Panc1 (cell line): ENCODE results near the gene DNAH6. TPM values are rescaled to one million over a fixed set of nuclear protein-coding genes. Genes with fewer than 3 reads are reported as not detected.

Experiments used
- ATAC-seq: fragments of 200-7000 bp; cut with Tn5 transposase; 2 replicates; pipeline ENCODE4 v1.9.1; 2020; ENCODE audit warnings: mild to moderate bottlenecking, moderate library complexity
- BruUV-seq: library from RNA; stranded (reverse); fragments of 400-500 nt; replicated peaks from 2 replicates; lab custom pipeline; 2021; lab: Mats Ljungman, UMichigan
- CTCF ChIA-PET: fragments of 300-600 bp; sonication (Branson Sonifier 250); formaldehyde crosslinking; loops from one replicate; lab custom pipeline; 2022; ENCODE audit warnings: antibody characterized with exemption; lab: Charles Lee
- POLR2A ChIA-PET: fragments of 300-600 bp; sonication (Branson Sonifier 250); formaldehyde crosslinking; loops from one replicate; lab custom pipeline; 2022; ENCODE audit warnings: antibody characterized with exemption; lab: Charles Lee
- DNase-seq: peaks from one replicate; pipeline ENCODE4 v3.0.0-alpha.2; 2010; ENCODE audit warnings: low read depth, low spot score
- H3K27ac ChIP-seq: 2 replicates; pipeline ENCODE4 v1.5.1; 2011; ENCODE audit warnings: mild to moderate bottlenecking, low read length, inconsistent platforms
- H3K27me3 ChIP-seq: fragments of 200-500 bp; sonication (Bioruptor generic); 2 replicates; pipeline ENCODE4 v1.6.0; 2014; ENCODE audit warnings: low read length, inconsistent platforms; ENCODE audit not compliant: control insufficient read depth, insufficient read depth
- H3K36me3 ChIP-seq: fragments of 200-500 bp; sonication (Bioruptor generic); 2 replicates; pipeline ENCODE4 v1.5.1; 2014; ENCODE audit warnings: inconsistent platforms, mild to moderate bottlenecking, low read length, moderate library complexity; ENCODE audit not compliant: control insufficient read depth, insufficient read depth
- H3K4me1 ChIP-seq: 2 replicates; pipeline ENCODE4 v1.5.1; 2011; ENCODE audit warnings: inconsistent platforms, mild to moderate bottlenecking, low read length, moderate library complexity; ENCODE audit not compliant: control insufficient read depth, insufficient read depth
- H3K4me3 ChIP-seq, 2 experiments: 2 replicates each; pipeline ENCODE4 v1.5.1; 2011 to 2012; ENCODE audit warnings: low read depth in 2 of 2, low read length in 2 of 2, mild to moderate bottlenecking in 2 of 2, inconsistent platforms in 1 of 2, moderate library complexity in 1 of 2
- H3K9me3 ChIP-seq: fragments of 200-500 bp; sonication (Bioruptor generic); 2 replicates; pipeline ENCODE4 v1.5.1; 2014; ENCODE audit warnings: low read depth, mild to moderate bottlenecking, inconsistent platforms, low read length, moderate library complexity; ENCODE audit not compliant: control insufficient read depth, insufficient read depth
- CTCF ChIP-seq: fragments of 450-650 bp; IDR thresholded peaks from 2 replicates; pipeline ENCODE4 v1.5.1; 2017; ENCODE audit warnings: mild to moderate bottlenecking
- POLR2AphosphoS5 ChIP-seq: IDR thresholded peaks from 2 replicates; pipeline ENCODE4 v1.6.1; 2012; ENCODE audit warnings: mild to moderate bottlenecking, low read depth, low read length, moderate library complexity
- REST ChIP-seq, 2 experiments: IDR thresholded peaks; 2 replicates each; pipeline ENCODE4 v1.6.1; 2011 to 2012; ENCODE audit warnings: low read depth in 2 of 2, control low read depth in 1 of 2, low read length in 1 of 2, mild to moderate bottlenecking in 1 of 2, moderate library complexity in 1 of 2; ENCODE audit not compliant: insufficient read depth in 1 of 2
- SIN3A ChIP-seq: IDR thresholded peaks from 2 replicates; pipeline ENCODE4 v1.6.1; 2012; ENCODE audit warnings: low read depth, mild to moderate bottlenecking, low read length, moderate library complexity, borderline replicate concordance; ENCODE audit not compliant: insufficient read depth
- TCF7L2 ChIP-seq: IDR thresholded peaks from 2 replicates; pipeline ENCODE4 v1.6.1; 2011; ENCODE audit warnings: mild to moderate bottlenecking, low read depth, low read length, inconsistent platforms
- in situ Hi-C: cut with HindIII; loops from 2 replicates; pipeline ENCODE4 v1.10.0; 2016; ENCODE audit warnings: low sequenced_read_pairs, low pct_unique_long_range_greater_than_20kb
- intact Hi-C: fragments of 100-400 bp; cut with micrococcal nuclease; formaldehyde crosslinking; loops from one replicate; pipeline ENCODE4 v1.10.0; 2022; ENCODE audit not compliant: unreplicated experiment
- total RNA-seq: library from RNA; stranded (reverse); gene quantifications from one replicate; pipeline ENCODE4 v1.2.1, GENCODE V29; 2021; ENCODE audit not compliant: unreplicated experiment

DNAH6 gene
- total RNA-seq, 1 experiment from 2014 or later, result 0.26 TPM

GRCh38 chr2:84727315-84727714, 211.0 kb downstream of the DNAH6 start:
- ChIA-PET POLR2A (interaction anchor here (0.6 kb wide), 1 partner anchor 60 kb away, joined by 4 read pairs; no protein-coding TSS in a partner anchor), CTCF (no interaction called here)
- H3K36me3 ChIP-seq, result no peaks in the 10 kb centered on the region
- H3K4me1 ChIP-seq, result no peaks in the 10 kb centered on the region
- no peak overlapping the region for H3K27ac ChIP-seq
- intact Hi-C loops, result no loop called here
- no peak for ATAC-seq
- no TSS peak for BruUV-seq
- H3K9me3 ChIP-seq, result no peaks in the 10 kb centered on the region
- TF ChIP-seq TCF7L2 (no peak), SIN3A (no peak), REST (IDR thresholded peaks at IDR 0.05; ENCODE audit: insufficient read depth in 1 of 2, low read depth in 2 of 2, low read length in 1 of 2) (no peak), POLR2AphosphoS5 (no peak), CTCF (no peak)
- no peak overlapping the region for H3K4me3 ChIP-seq
- H3K27me3 ChIP-seq, result no peaks in the 10 kb centered on the region
- no peak for DNase-seq
- in situ Hi-C loops, result no loop called here

- ATAC-seq, result no peak
- no peak for DNase-seq
- H3K27me3 ChIP-seq, result no peaks in the 10 kb centered on the region
- TF ChIP-seq REST (IDR thresholded peaks at IDR 0.05; ENCODE audit: insufficient read depth in 1 of 2, low read depth in 2 of 2, low read length in 1 of 2) (no peak), TCF7L2 (no peak), POLR2AphosphoS5 (no peak), CTCF (no peak), SIN3A (no peak)
- intact Hi-C loops, result no loop called here
- ChIA-PET CTCF (no interaction called here), POLR2A (no interaction called here)
- no peak overlapping the region for H3K27ac ChIP-seq
- no peaks in the 10 kb centered on the region for H3K9me3 ChIP-seq
- in situ Hi-C loops, result no loop called here
- no TSS peak for BruUV-seq
- no peaks in the 10 kb centered on the region for H3K36me3 ChIP-seq
- H3K4me1 ChIP-seq, result no peaks in the 10 kb centered on the region
- H3K4me3 ChIP-seq, result no peak overlapping the region
Observed at GRCh38 chr2:84729224-84729623, 212.9 kb downstream of the DNAH6 start.
